ENCODE measurements around the gene GABBR1.

GABBR1 gene

DNA sequence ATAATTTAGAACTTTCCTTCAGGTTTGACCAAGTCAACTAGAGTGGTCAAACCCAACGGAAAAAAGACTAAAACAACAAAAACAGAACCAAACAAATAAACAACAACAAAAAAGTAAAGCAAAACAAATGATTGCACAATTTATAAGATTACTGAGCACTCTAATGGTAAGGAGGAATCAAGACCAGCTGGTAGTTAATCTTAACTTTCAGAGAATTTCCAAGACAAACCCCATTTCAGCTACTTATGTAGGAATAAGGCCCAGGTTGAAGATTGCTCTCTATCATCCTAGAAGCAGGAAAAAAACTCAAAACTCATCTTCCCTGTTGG is 107.7 kb downstream of the GABBR1 start:
- TF ChIP-seq, protein P1, sequence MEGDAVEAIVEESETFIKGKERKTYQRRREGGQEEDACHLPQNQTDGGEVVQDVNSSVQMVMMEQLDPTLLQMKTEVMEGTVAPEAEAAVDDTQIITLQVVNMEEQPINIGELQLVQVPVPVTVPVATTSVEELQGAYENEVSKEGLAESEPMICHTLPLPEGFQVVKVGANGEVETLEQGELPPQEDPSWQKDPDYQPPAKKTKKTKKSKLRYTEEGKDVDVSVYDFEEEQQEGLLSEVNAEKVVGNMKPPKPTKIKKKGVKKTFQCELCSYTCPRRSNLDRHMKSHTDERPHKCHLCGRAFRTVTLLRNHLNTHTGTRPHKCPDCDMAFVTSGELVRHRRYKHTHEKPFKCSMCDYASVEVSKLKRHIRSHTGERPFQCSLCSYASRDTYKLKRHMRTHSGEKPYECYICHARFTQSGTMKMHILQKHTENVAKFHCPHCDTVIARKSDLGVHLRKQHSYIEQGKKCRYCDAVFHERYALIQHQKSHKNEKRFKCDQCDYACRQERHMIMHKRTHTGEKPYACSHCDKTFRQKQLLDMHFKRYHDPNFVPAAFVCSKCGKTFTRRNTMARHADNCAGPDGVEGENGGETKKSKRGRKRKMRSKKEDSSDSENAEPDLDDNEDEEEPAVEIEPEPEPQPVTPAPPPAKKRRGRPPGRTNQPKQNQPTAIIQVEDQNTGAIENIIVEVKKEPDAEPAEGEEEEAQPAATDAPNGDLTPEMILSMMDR (IDR thresholded peaks at IDR 0.05; ENCODE audit: insufficient read depth, low read depth, low read length, missing control alignments), result no peak
- DNase-seq (ENCODE audit: low read depth), result no peak
- H3K4me3 ChIP-seq (ENCODE audit: low read depth, low read length), result no peak overlapping the region

DNA sequence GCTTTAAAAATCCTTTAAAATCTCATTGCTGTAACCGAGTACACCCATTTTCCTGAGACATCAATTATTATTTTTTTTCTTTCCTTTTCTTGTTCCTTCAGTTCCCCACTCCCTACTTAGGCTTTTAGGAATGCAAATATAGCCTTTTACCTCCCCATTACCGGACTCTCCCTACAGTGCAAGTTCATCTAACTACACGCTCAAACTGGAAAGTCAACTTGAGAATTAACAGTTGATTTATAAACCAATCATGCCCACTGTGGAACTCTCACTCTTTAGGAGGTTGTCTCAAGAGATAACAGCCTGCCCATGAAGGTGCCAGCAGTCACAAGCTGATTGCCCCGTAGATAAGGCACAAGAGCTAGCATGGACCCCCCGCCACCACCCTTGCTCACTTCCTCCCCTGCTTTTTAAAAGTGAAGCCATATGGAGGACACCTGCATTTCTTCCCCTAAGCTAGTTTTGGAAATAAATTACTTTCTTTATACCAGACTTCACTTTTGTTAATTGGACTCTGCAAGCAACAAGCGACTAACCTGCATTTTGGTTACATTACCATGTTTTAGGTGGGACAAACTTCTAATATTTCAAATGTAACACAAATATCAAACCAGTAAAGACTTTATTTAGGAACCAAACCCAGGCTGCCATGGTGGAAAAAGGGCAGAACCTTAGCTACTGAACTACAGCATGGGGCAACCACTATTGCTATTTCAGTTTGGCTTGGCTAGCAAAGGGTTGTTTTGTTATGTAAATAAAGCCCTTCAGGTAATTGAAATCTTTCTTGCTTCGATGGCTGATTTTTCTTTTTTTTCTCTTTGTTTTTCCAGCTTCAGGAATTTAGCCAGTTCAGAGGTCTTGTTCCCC is 108.3 kb downstream of the GABBR1 start:
- TF ChIP-seq, protein P1 (IDR thresholded peaks at IDR 0.05; ENCODE audit: insufficient read depth, low read depth, low read length, missing control alignments), result no peak
- no peak overlapping the region for H3K4me3 ChIP-seq (ENCODE audit: low read depth, low read length)
- no peak for DNase-seq (ENCODE audit: low read depth)

DNA sequence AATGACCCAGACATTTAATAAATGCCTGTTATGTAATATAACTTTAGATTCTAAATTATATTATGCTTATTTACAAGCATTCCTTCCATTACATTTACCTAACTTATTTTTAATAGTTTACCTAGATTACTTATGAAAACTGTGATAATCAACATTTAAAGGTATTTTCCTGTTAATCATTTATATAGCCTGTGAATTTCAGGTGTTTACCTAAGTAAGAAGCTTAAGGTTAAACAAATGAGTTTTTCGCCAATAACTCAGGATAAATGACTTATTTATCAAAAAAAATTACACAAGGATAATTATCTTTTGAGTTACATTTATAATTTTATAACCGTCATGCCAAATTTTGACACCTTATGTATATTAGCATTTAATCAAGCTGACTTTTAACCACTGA is 108.9 kb downstream of the GABBR1 start:
- DNase-seq (ENCODE audit: low read depth), result no peak
- TF ChIP-seq, protein P1 (IDR thresholded peaks at IDR 0.05; ENCODE audit: insufficient read depth, low read depth, low read length, missing control alignments), result no peak
- H3K4me3 ChIP-seq (ENCODE audit: low read depth, low read length), result no peak overlapping the region

DNA sequence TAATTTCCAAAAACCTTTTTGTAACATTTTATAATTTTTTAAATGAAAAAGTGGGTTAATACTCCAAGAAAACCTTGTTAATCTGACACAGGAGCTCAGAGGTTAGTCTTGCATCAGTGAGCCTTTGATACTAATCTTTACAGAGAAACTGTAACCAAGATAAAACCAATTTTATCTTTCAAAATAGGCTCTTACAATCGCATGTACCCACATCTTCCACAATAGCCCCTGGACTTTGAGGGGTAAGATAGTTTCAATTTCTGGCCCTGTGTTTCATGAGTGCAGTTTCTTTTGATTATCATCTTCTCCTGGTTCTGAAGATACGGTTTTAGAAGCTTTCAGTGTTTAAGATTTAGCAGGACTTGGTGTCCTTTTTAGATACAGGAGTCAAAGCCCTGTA is 110.8 kb downstream of the GABBR1 start:
- TF ChIP-seq, protein P1 (IDR thresholded peaks at IDR 0.05; ENCODE audit: insufficient read depth, low read depth, low read length, missing control alignments), result no peak
- DNase-seq (ENCODE audit: low read depth), result no peak
- no peak overlapping the region for H3K4me3 ChIP-seq (ENCODE audit: low read depth, low read length)

DNA sequence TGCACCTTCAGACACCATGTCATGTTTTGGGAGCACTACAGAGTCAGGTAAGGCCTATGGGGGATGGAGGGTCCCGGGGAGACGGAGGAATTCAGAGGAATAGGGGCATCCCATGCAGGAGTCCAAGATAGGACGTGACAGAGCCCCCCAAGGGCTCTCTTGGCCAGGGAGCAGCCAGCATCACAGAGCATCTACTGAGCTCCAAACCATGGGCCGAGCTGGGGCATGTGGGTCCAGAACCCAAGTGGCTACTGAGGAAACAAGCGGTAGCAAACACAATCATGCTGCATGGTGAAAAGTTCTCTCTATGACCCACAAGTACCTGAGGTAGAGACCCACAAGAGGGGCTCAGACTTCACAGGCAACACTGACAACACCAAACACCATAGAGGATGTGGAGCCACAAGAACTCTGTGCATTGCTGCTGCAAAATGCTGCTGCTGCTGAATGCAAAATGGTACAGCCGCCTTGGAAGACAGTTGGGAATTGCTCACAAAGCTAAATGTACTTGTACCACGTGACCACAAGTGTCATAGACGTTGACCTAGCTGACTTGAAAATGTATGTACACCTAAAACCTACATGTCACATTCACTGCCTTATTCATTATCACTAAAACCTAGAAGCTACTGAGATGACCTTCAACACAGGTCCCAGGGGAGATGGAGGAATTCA is 111.8 kb downstream of the GABBR1 start:
- H3K4me3 ChIP-seq (ENCODE audit: low read depth, low read length), result no peak overlapping the region
- TF ChIP-seq, protein P1 (IDR thresholded peaks at IDR 0.05; ENCODE audit: insufficient read depth, low read depth, low read length, missing control alignments), result no peak
- no peak for DNase-seq (ENCODE audit: low read depth)

DNA sequence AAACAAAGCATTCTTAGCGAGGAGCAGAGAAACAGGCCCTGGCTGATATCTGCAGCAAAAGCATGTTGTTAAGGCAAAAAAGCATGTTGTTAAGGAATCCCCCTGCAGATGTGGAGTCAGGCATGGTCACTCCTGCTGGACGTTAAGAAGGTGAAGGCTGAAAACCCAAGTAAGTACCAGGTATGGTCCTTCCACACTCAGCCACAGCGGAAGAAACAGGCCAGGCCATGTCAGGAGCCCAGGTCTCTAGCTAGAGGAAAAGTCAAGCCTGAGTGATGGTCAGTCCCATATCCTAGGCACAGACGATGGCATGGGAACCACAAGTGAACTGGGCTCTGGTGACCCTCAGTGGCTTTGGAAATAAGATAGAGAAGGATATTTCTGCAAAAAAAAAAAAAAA is 112.8 kb downstream of the GABBR1 start:
- DNase-seq (ENCODE audit: low read depth), result no peak
- TF ChIP-seq, protein P1 (IDR thresholded peaks at IDR 0.05; ENCODE audit: insufficient read depth, low read depth, low read length, missing control alignments), result no peak
- H3K4me3 ChIP-seq (ENCODE audit: low read depth, low read length), result no peak overlapping the region

Measured in GM12865 (cell line).